Activated naive CD4-positive, alpha-beta T cell treated with anti-CD3 and anti-CD28 coated beads, Interleukin-2, amount 10 ng/mL, durations not matched to agents 7 days and 5 days (primary cell): ENCODE results near the gene TTLL4.
"Not testable (repeated sequence)": the region's sequence is repeated elsewhere in the genome, so short reads cannot be mapped to it uniquely, and the experiment has no call there.

ENCODE experiments used
- CTCF ChIA-PET: fragments of 350-600 bp; sonication (Branson Sonifier 250); formaldehyde crosslinking; loops from one replicate; lab custom pipeline; 2021; ENCODE audit warnings: antibody characterized with exemption; lab: Charles Lee
- DNase-seq: peaks from one replicate; pipeline ENCODE4 v3.0.0-alpha.2; 2020
- H3K27ac Mint-ChIP-seq: one replicate; pipeline ENCODE4 v1.8.0; 2021; ENCODE audit warnings: mild to moderate bottlenecking, moderate library complexity, mixed read lengths
- H3K27me3 Mint-ChIP-seq: one replicate; pipeline ENCODE4 v1.8.0; 2021; ENCODE audit warnings: mild to moderate bottlenecking, mixed read lengths
- H3K36me3 Mint-ChIP-seq: one replicate; pipeline ENCODE4 v1.8.0; 2021; ENCODE audit warnings: mixed read lengths
- H3K4me1 Mint-ChIP-seq: one replicate; pipeline ENCODE4 v1.8.0; 2021; ENCODE audit warnings: mixed read lengths
- H3K4me3 Mint-ChIP-seq: one replicate; pipeline ENCODE4 v1.8.0; 2021; ENCODE audit warnings: mild to moderate bottlenecking, moderate library complexity, mixed read lengths
- H3K9me3 Mint-ChIP-seq: one replicate; pipeline ENCODE4 v1.8.0; 2021; ENCODE audit warnings: mixed read lengths

The TTLL4 gene, protein sequence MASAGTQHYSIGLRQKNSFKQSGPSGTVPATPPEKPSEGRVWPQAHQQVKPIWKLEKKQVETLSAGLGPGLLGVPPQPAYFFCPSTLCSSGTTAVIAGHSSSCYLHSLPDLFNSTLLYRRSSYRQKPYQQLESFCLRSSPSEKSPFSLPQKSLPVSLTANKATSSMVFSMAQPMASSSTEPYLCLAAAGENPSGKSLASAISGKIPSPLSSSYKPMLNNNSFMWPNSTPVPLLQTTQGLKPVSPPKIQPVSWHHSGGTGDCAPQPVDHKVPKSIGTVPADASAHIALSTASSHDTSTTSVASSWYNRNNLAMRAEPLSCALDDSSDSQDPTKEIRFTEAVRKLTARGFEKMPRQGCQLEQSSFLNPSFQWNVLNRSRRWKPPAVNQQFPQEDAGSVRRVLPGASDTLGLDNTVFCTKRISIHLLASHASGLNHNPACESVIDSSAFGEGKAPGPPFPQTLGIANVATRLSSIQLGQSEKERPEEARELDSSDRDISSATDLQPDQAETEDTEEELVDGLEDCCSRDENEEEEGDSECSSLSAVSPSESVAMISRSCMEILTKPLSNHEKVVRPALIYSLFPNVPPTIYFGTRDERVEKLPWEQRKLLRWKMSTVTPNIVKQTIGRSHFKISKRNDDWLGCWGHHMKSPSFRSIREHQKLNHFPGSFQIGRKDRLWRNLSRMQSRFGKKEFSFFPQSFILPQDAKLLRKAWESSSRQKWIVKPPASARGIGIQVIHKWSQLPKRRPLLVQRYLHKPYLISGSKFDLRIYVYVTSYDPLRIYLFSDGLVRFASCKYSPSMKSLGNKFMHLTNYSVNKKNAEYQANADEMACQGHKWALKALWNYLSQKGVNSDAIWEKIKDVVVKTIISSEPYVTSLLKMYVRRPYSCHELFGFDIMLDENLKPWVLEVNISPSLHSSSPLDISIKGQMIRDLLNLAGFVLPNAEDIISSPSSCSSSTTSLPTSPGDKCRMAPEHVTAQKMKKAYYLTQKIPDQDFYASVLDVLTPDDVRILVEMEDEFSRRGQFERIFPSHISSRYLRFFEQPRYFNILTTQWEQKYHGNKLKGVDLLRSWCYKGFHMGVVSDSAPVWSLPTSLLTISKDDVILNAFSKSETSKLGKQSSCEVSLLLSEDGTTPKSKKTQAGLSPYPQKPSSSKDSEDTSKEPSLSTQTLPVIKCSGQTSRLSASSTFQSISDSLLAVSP

DNA sequence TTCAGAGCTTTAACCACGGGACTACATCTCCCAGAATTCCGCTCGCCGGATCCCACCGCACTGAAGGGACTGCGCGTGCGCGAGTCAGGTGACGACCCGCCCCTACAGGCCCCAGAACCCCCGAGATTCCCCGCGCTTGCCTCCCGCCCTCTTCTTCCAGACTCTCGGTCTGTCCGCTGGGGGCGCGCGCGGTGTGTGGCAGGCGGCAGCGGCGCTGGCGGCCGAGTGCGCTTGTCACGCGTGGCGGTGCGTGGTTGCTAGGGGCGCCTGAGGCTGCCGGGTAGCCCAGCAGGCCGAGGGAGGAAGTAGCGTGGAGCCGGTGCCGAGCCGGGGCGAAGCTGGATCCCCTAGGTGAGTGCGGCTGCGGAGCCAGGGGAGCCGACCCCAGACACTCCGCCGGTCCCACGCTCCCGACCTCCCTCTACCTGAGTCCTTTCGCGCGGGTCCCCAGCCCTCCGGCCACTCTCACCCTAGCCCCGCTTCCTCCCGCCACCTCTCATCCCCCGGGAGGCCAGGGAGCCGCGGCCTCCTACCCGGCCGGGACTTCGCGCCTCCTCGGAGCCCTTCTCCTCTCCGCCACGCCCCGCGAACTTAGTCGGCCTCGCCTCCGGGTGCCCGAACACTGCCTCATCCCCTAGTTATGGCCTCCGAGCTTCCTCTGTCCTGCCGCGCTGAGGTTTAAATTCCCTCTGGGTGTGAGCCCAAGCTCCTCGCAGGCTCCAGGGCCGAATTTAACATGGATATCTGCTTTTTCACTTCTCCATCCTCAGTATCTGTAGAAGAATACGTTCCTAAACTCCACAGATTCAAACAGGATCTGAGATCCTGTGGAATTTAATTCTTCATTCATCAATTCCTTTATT lies at the start of gene TTLL4:
Gene TTLL4, plus strand, starts transcription at position 149 of the 863 bp plus-strand sequence. CDS start 26,842 bp downstream, outside the sequence.
- H3K4me1 Mint-ChIP-seq = peaks cover 29% of the 10 kb centered on the region
- H3K27ac Mint-ChIP-seq = peak within 1 kb of the TSS; percentile 84
- peaks cover 18% of the 10 kb centered on the region for H3K27me3 Mint-ChIP-seq
- H3K36me3 Mint-ChIP-seq = peaks cover 2% of the 10 kb centered on the region
- peak; percentile 99 for DNase-seq
- no peaks in the 10 kb centered on the region for H3K9me3 Mint-ChIP-seq
- CTCF ChIA-PET = interaction anchor here (0.6 to 2.3 kb wide), 15 partner anchors 8 to 139 kb away, joined by 3 to 9 read pairs (median 4); partner anchors contain the start of genes BCS1L, RNF25, STK36 and ZNF142
- peak within 1 kb of the TSS; percentile 99 for H3K4me3 Mint-ChIP-seq

DNA sequence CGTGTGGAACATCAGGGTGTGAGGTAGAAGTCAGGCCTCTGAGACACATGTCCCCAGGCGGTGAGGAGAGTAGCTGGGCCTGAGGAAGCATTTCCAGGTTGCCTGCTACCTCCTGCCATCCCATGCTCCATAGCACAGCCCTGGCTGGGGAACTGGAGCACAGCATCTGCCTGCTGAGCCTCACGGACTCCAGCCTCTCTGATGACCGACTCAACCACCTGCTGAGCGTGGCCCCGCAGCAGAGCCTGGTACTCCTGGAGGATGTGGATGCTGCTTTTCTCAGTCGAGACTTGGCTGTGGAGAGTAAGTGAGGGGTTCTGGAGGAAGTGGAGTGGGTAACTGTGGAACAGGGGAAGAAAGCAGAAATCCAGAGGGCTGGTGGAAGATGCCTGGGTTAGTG lies 48.3 kb upstream of the TTLL4 start:
- Mint-ChIP-seq H3K27ac (no peak overlapping the region), H3K36me3 (peaks cover 43% of the 10 kb centered on the region), H3K27me3 (no peaks in the 10 kb centered on the region), H3K4me1 (peaks cover 29% of the 10 kb centered on the region), H3K4me3 (no peak overlapping the region), H3K9me3 (no peaks in the 10 kb centered on the region)
- CTCF ChIA-PET = no interaction called here
- DNase-seq = no peak

DNA sequence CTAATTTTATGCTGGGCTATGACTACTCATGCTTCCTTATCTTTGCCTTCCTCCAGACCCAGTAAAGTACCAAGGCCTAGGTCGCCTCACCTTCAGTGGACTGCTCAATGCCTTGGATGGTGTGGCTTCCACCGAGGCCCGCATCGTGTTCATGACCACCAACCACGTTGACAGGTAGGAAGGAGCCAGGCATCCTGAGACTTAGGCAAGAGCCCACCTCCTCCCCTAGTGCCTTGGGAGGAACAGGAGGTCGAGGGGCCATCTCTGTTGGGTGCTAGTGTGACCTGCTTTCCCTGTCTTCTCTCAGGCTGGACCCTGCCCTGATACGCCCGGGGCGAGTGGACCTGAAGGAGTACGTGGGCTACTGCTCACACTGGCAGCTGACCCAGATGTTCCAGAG lies 47.8 kb upstream of the TTLL4 start:
- no peak overlapping the region for H3K4me3 Mint-ChIP-seq
- DNase-seq = no peak
- peaks cover 26% of the 10 kb centered on the region for H3K4me1 Mint-ChIP-seq
- H3K27me3 Mint-ChIP-seq = no peaks in the 10 kb centered on the region
- CTCF ChIA-PET = no interaction called here
- H3K9me3 Mint-ChIP-seq = no peaks in the 10 kb centered on the region
- peaks cover 44% of the 10 kb centered on the region for H3K36me3 Mint-ChIP-seq
- H3K27ac Mint-ChIP-seq = no peak overlapping the region

DNA sequence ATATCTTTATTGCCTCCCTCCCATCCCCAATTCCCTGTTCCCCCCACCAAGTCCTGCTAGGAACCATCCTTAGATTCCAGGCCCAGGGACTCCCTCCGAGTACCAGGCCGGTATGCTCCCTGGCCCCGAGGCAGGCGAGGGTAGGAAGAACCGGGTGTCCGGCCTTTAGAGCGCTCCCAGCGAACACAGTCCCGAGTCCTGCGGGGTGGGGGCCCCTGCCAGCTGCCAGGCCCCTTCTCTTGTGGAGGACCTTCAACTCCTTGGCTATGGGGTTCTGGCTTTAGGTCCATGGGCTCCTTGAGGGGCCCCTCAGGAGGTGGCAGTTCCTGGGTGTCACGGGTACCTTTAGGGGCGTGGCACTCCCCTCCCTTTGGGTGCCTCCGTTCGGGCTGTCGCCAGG lies 46.7 kb upstream of the TTLL4 start:
- Mint-ChIP-seq H3K4me1 (peaks cover 15% of the 10 kb centered on the region), H3K36me3 (peaks cover 42% of the 10 kb centered on the region), H3K27ac (no peak overlapping the region), H3K27me3 (no peaks in the 10 kb centered on the region), H3K9me3 (no peaks in the 10 kb centered on the region), H3K4me3 (no peak overlapping the region)
- CTCF ChIA-PET = no interaction called here
- DNase-seq = no peak

DNA sequence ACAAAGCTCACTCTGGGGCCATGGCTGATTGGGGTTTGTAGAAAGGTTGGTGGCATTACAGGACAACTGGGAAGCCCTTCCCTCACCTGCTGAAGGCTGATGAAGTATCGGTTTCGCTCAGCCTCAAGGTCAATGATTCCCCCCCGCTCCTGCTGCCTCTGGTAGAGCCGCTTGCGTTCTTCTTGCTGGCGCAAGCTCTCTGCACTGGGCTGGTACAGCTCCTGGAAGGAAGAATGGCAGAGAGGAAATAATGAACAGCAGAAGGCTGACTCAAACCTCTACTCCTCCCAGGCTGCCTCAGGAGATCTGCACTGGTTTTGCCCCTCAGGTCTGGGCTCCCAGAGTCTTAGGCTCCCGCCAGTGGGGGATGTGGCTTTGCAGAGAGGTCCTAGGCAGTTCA lies 46.0 kb upstream of the TTLL4 start:
- peaks cover 41% of the 10 kb centered on the region for H3K36me3 Mint-ChIP-seq
- no peaks in the 10 kb centered on the region for H3K27me3 Mint-ChIP-seq
- H3K4me1 Mint-ChIP-seq = peaks cover 11% of the 10 kb centered on the region
- no peak overlapping the region for H3K4me3 Mint-ChIP-seq
- H3K27ac Mint-ChIP-seq = no peak overlapping the region
- no peaks in the 10 kb centered on the region for H3K9me3 Mint-ChIP-seq
- CTCF ChIA-PET = no interaction called here
- DNase-seq = no peak

DNA sequence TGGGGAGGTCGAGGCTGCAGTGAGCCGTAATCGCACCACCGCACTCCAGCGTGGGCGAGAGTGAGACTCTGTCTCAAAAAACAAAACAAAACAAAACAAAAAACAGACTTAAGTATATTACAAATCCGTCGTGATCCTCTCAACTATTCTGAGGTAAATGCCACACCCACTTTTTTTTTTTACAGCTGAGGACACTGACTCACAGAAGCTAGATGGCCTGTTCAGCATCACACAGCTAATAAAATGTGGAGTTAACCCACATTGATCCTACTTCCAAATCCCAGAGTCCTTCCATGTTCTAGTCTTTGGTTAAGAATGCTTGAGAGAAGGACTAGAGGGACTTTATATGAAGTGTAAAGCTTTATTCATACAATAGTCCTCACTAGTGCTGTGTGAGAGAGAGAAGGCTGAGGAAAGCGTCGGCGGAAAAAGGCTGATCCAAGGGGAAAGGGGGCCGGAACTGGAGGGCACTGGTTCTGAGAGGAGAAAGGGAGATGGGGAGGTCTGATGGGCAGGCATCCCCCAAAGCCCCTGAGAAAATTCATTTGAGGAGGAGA lies 39.5 kb upstream of the TTLL4 start:
- Mint-ChIP-seq H3K27ac (peak overlapping the region; percentile 80), H3K27me3 (peaks cover 6% of the 10 kb centered on the region), H3K36me3 (peaks cover 20% of the 10 kb centered on the region), H3K4me3 (peak overlapping the region; percentile 96), H3K4me1 (peaks cover 24% of the 10 kb centered on the region), H3K9me3 (no peaks in the 10 kb centered on the region)
- no peak for DNase-seq
- CTCF ChIA-PET = interaction anchor here (0.9 to 3.1 kb wide), 5 partner anchors 13 to 176 kb away, joined by 3 to 14 read pairs (median 3); partner anchors contain the start of genes BCS1L, TTLL4 and ZNF142

DNA sequence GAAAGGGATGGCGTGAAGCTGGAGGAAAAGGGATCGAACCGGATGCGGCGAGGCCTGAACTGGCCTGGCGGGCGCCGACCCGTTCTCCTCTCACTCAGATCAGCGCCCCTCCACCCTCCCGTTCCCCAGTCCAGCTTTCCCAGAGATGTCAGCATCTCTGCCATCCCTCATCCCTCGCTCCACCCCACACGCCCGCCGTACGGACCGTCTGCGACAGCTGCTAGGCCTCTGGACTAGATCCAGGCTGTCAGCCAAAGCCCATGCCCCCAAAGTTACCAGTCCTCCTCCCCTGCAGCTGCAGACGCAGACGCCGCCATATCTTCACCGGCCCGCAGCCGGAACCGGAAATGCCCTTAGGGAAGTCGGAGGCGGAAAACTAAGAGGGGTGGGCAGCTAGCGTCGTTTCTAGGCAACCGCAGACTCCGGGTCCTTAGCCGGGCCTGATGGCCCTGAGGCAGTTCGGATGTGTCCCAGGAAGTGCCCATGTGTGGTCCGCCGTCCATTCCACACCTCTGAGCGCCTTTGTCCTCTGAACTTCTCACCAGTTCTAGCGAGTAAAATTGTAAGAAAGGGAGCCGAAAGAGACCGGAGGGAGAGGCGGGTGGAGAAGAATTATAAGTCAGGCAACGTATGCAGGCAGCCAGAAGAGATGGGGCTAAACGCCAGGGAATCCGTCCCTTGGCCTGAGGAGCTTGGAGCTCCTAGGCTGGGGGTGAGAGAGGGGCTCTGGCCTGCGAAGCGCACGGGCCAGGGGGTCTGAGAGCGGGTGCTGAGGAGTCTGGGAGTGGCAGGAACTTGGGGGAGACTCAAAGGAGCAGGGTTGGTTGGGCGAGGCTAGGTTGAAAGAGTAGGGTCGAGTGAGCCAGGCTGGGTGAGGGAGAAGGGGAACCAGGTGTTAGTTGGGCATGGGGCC lies 38.7 kb upstream of the TTLL4 start, which contains the start of the genes RNF25 and STK36:
Gene RNF25, minus strand, starts transcription at position 349 of the 913 bp plus-strand sequence. Its CDS starts 32 bp downstream, at position 317.
Gene STK36, plus strand, starts transcription at position 433 of the 913 bp plus-strand sequence. CDS start 744 bp downstream, outside the sequence.
- Mint-ChIP-seq H3K27ac (peak within 1 kb of the TSS; percentile 80), H3K4me1 (peaks cover 24% of the 10 kb centered on the region), H3K4me3 (peak within 1 kb of the TSS; percentile 96), H3K9me3 (no peaks in the 10 kb centered on the region), H3K36me3 (peaks cover 17% of the 10 kb centered on the region), H3K27me3 (peaks cover 6% of the 10 kb centered on the region)
- DNase-seq = peak; percentile 90
- CTCF ChIA-PET = interaction anchor here (0.9 to 3.1 kb wide), 5 partner anchors 14 to 176 kb away, joined by 3 to 14 read pairs (median 3); partner anchors contain the start of genes BCS1L, TTLL4 and ZNF142

DNA sequence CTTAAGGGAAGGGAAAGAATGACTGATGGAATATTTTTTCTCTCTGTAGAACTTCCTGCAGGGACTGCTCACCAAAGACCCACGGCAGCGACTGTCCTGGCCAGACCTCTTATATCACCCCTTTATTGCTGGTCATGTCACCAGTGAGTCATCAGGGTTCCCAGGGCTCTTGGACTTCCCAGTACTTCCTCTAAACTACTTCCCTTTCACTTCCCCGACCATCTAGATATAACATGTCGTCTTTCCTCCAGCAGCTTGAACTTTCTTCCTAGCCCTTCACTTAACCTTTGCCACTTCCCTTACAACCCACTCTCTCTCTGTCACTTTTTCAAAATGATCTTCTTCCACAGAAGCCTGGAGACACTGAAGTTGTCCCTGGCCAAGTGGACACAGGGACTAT lies 31.5 kb upstream of the TTLL4 start:
- H3K9me3 Mint-ChIP-seq = no peaks in the 10 kb centered on the region
- no peak overlapping the region for H3K27ac Mint-ChIP-seq

DNA sequence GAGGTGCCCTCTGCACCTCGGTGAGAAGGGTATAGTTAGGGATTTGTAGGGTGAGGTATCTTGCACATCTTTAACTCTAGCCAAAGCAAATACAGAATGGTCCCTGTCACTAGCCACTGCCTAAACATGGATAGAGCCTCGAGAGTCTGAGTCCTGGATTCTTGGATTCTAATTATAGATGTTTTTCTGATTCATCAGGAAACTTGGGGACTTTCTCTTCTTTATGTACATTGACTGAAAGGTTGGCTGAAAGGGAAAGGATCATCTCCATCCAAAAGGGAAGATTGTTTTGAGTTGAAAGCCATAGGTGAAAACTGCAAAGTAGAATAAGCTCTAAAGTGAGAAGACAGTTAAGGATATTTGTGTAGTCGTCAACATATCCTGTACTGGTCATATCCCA lies 30.6 kb upstream of the TTLL4 start:
- Mint-ChIP-seq H3K4me1 (no peaks in the 10 kb centered on the region), H3K9me3 (no peaks in the 10 kb centered on the region), H3K27ac (no peak overlapping the region), H3K36me3 (peaks cover 1% of the 10 kb centered on the region), H3K27me3 (no peaks in the 10 kb centered on the region), H3K4me3 (no peak overlapping the region)
- CTCF ChIA-PET = no interaction called here
- DNase-seq = no peak

More for the DNA sequence above, 31.5 kb upstream of the TTLL4 start:
- CTCF ChIA-PET = no interaction called here
- Mint-ChIP-seq H3K4me3 (no peak overlapping the region), H3K4me1 (no peaks in the 10 kb centered on the region), H3K27me3 (no peaks in the 10 kb centered on the region), H3K36me3 (no peaks in the 10 kb centered on the region)
- DNase-seq = no peak

DNA sequence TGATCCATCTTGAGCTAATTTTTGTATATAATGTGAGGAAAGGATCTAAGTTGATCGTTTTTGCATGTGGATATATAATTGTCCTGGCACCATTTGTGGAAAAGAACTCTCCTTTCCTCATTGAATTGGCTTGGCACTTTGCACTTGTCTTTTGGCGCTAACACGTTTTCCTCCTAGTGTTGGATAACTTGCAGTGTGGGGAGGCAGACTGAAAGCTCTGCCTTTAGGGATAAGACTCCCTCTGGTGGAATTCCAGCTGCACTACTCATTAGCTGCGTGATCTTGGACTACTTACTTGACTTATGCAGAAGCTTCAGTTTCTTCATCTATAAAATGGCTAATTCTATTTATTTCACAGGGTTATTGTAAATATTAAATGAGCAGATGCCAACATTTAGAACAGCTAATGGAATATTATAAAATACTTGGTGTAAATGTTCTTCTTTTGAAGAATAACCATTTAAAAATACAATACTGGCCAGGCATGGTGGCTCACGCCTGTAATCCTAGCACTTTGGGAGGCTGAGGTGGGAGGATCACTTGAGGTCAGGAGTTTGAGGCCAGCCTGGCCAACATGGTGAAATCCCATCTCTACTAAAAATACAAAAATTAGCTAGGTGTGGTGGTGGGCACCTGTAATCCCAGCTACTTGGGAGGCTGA lies 23.1 kb upstream of the TTLL4 start:
- H3K27me3 Mint-ChIP-seq, H3K36me3 Mint-ChIP-seq, H3K9me3 Mint-ChIP-seq, H3K27ac Mint-ChIP-seq, H3K4me3 Mint-ChIP-seq, H3K4me1 Mint-ChIP-seq: not testable (repeated sequence)
- CTCF ChIA-PET = interaction anchor here (0.7 to 2.0 kb wide), 15 partner anchors 9 to 233 kb away, joined by 3 to 14 read pairs (median 4); partner anchors contain the start of genes BCS1L, RNF25, STK36 and TTLL4
- peak; percentile 57 for DNase-seq

DNA sequence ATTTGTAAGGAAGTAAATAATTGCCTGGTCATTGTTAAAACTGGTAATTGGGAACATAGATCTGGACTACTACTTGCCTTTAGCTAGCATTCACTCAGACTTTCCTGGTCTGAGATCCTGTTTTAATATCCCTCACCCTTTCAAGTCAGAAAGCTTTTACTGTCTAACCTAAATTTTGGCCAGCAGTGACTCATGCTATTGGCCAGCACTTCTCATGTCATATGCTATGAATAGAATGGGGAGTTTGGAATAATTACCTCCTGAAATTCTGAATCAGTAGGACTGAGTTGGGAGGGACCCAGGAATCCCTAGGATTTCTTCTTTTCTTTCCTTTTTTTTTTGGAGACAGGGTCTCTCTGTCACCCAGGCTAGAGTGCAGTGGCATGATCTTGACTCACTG lies 19.4 kb upstream of the TTLL4 start:
- H3K27ac Mint-ChIP-seq = no peak overlapping the region
- H3K36me3 Mint-ChIP-seq = no peaks in the 10 kb centered on the region
- CTCF ChIA-PET = no interaction called here
- no peaks in the 10 kb centered on the region for H3K27me3 Mint-ChIP-seq
- no peaks in the 10 kb centered on the region for H3K9me3 Mint-ChIP-seq
- no peak for DNase-seq
- H3K4me1 Mint-ChIP-seq = peaks cover 3% of the 10 kb centered on the region
- H3K4me3 Mint-ChIP-seq = no peak overlapping the region
